GM12892 (cell line): ENCODE results near the gene ZNF135.

Experiments
- POLR2A ChIP-seq: IDR thresholded peaks from 2 replicates; pipeline ENCODE4 v1.6.1; 2011; ENCODE audit warnings: low read depth, low read length, control low read depth
- POLR2AphosphoS5 ChIP-seq: IDR thresholded peaks from 2 replicates; pipeline ENCODE4 v1.6.1; 2011; ENCODE audit warnings: low read depth, low read length, control low read depth

GRCh38 chr19:58038688-58039204, 20.3 kb upstream of the ZNF135 start:
- no peak for TF ChIP-seq POLR2AphosphoS5
- TF ChIP-seq POLR2A: no peak
